Mammary epithelial cell (primary cell): ENCODE results near the gene SMC4.

Experiments
- EZH2 ChIP-seq: IDR thresholded peaks from 2 replicates; pipeline ENCODE4 v1.6.1; 2012; ENCODE audit warnings: low read length, inconsistent platforms, borderline replicate concordance
- TF ChIP-seq, protein P1 (sequence below), 2 donors: IDR thresholded peaks in 1 of 2; conservative IDR thresholded peaks in 1 of 2; 2 replicates each; pipeline ENCODE4 v1.5.1; 2011 to 2012; ENCODE audit warnings: inconsistent platforms in 2 of 2, low read length in 2 of 2, mild to moderate bottlenecking in 2 of 2, control low read depth in 1 of 2, low read depth in 1 of 2; ENCODE audit not compliant: insufficient read depth in 1 of 2; ENCODE audit errors: extremely low read depth in 1 of 2

GRCh38 chr3:160393346-160394008 lies 6.0 kb upstream of the SMC4 start:
- TF ChIP-seq, protein P1, sequence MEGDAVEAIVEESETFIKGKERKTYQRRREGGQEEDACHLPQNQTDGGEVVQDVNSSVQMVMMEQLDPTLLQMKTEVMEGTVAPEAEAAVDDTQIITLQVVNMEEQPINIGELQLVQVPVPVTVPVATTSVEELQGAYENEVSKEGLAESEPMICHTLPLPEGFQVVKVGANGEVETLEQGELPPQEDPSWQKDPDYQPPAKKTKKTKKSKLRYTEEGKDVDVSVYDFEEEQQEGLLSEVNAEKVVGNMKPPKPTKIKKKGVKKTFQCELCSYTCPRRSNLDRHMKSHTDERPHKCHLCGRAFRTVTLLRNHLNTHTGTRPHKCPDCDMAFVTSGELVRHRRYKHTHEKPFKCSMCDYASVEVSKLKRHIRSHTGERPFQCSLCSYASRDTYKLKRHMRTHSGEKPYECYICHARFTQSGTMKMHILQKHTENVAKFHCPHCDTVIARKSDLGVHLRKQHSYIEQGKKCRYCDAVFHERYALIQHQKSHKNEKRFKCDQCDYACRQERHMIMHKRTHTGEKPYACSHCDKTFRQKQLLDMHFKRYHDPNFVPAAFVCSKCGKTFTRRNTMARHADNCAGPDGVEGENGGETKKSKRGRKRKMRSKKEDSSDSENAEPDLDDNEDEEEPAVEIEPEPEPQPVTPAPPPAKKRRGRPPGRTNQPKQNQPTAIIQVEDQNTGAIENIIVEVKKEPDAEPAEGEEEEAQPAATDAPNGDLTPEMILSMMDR (conservative IDR thresholded peaks at IDR 0.05 in 1 of 2, IDR thresholded peaks at IDR 0.05 in 1 of 2; ENCODE audit: extremely low read depth in 1 of 2, insufficient read depth in 1 of 2, low read depth in 1 of 2, low read length in 2 of 2), result no peak
- no peak for TF ChIP-seq EZH2
